IPS-18a (cell line): ENCODE measurements around the gene MEGF6.
A peak's percentile ranks its signal among the peaks of the same experiment; 100 is the strongest.

Experiments used
- H3K27ac ChIP-seq: one replicate; pipeline ENCODE4 v1.5.1; 2013; ENCODE audit warnings: low read length
- H3K27me3 ChIP-seq: one replicate; pipeline ENCODE4 v1.6.1; 2013; ENCODE audit warnings: mild to moderate bottlenecking, low read length; ENCODE audit not compliant: control insufficient read depth, insufficient read depth
- H3K36me3 ChIP-seq: one replicate; pipeline ENCODE4 v1.6.1; 2013; ENCODE audit warnings: low read depth, low read length; ENCODE audit not compliant: control insufficient read depth
- H3K4me1 ChIP-seq: one replicate; pipeline ENCODE4 v1.6.1; 2013; ENCODE audit warnings: low read depth, low read length; ENCODE audit not compliant: control insufficient read depth
- H3K4me3 ChIP-seq: one replicate; pipeline ENCODE4 v1.5.1; 2013; ENCODE audit warnings: low read length
- H3K9ac ChIP-seq: one replicate; pipeline ENCODE4 v1.6.1; 2013; ENCODE audit warnings: mild to moderate bottlenecking, low read length, moderate library complexity
- H3K9me3 ChIP-seq: one replicate; pipeline ENCODE4 v1.6.1; 2013; ENCODE audit warnings: low read depth, low read length; ENCODE audit not compliant: control insufficient read depth

MEGF6 gene

GRCh38 chr1:3534803-3535637 lies 76.3 kb downstream of the MEGF6 start:
- no peak overlapping the region for H3K27ac ChIP-seq
- peaks cover 26% of the 10 kb centered on the region for H3K27me3 ChIP-seq
- H3K4me3 ChIP-seq = no peak overlapping the region
- no peaks in the 10 kb centered on the region for H3K4me1 ChIP-seq
- H3K9ac ChIP-seq = no peak overlapping the region
- H3K36me3 ChIP-seq = no peaks in the 10 kb centered on the region
- no peaks in the 10 kb centered on the region for H3K9me3 ChIP-seq

GRCh38 chr1:3533067-3534048 lies 78.0 kb downstream of the MEGF6 start:
- Histone ChIP-seq H3K36me3 (no peaks in the 10 kb centered on the region), H3K4me1 (no peaks in the 10 kb centered on the region), H3K27me3 (peaks cover 40% of the 10 kb centered on the region), H3K9ac (no peak overlapping the region), H3K27ac (no peak overlapping the region), H3K4me3 (no peak overlapping the region), H3K9me3 (no peaks in the 10 kb centered on the region)

- Histone ChIP-seq H3K27ac (no peak overlapping the region), H3K4me1 (no peaks in the 10 kb centered on the region), H3K9me3 (no peaks in the 10 kb centered on the region), H3K4me3 (no peak overlapping the region), H3K27me3 (peaks cover 45% of the 10 kb centered on the region), H3K36me3 (no peaks in the 10 kb centered on the region), H3K9ac (no peak overlapping the region)
Measured at GRCh38 chr1:3531928-3532327, 79.4 kb downstream of the MEGF6 start.

- H3K4me3 ChIP-seq = peak overlapping the region; percentile 50
- no peak overlapping the region for H3K27ac ChIP-seq
- peaks cover 45% of the 10 kb centered on the region for H3K27me3 ChIP-seq
- no peaks in the 10 kb centered on the region for H3K9me3 ChIP-seq
- no peaks in the 10 kb centered on the region for H3K36me3 ChIP-seq
- no peak overlapping the region for H3K9ac ChIP-seq
- no peaks in the 10 kb centered on the region for H3K4me1 ChIP-seq
Measured at GRCh38 chr1:3530926-3531818, 80.1 kb downstream of the MEGF6 start.

GRCh38 chr1:3530086-3530925 lies 81.0 kb downstream of the MEGF6 start:
- no peak overlapping the region for H3K27ac ChIP-seq
- peak overlapping the region; percentile 50 for H3K4me3 ChIP-seq
- no peaks in the 10 kb centered on the region for H3K4me1 ChIP-seq
- peaks cover 45% of the 10 kb centered on the region for H3K27me3 ChIP-seq
- H3K9ac ChIP-seq = no peak overlapping the region
- no peaks in the 10 kb centered on the region for H3K36me3 ChIP-seq
- no peaks in the 10 kb centered on the region for H3K9me3 ChIP-seq

- no peaks in the 10 kb centered on the region for H3K36me3 ChIP-seq
- no peak overlapping the region for H3K9ac ChIP-seq
- H3K4me3 ChIP-seq = no peak overlapping the region
- no peak overlapping the region for H3K27ac ChIP-seq
- H3K9me3 ChIP-seq = no peaks in the 10 kb centered on the region
- H3K27me3 ChIP-seq = peaks cover 45% of the 10 kb centered on the region
- H3K4me1 ChIP-seq = no peaks in the 10 kb centered on the region
Measured at GRCh38 chr1:3529099-3529729, 82.1 kb downstream of the MEGF6 start.

- H3K36me3 ChIP-seq = no peaks in the 10 kb centered on the region
- H3K9ac ChIP-seq = no peak overlapping the region
- H3K4me1 ChIP-seq = no peaks in the 10 kb centered on the region
- H3K27me3 ChIP-seq = peaks cover 40% of the 10 kb centered on the region
- no peaks in the 10 kb centered on the region for H3K9me3 ChIP-seq
- H3K4me3 ChIP-seq = no peak overlapping the region
- H3K27ac ChIP-seq = no peak overlapping the region
Measured at GRCh38 chr1:3527774-3528173, 83.5 kb downstream of the MEGF6 start.

- Histone ChIP-seq H3K36me3 (no peaks in the 10 kb centered on the region), H3K9ac (no peak overlapping the region), H3K27ac (no peak overlapping the region), H3K27me3 (peaks cover 29% of the 10 kb centered on the region), H3K4me3 (no peak overlapping the region), H3K9me3 (no peaks in the 10 kb centered on the region), H3K4me1 (no peaks in the 10 kb centered on the region)
Measured at GRCh38 chr1:3525551-3526482, 85.5 kb downstream of the MEGF6 start.

GRCh38 chr1:3524556-3525203 lies 86.6 kb downstream of the MEGF6 start:
- Histone ChIP-seq H3K9ac (no peak overlapping the region), H3K9me3 (no peaks in the 10 kb centered on the region), H3K27ac (no peak overlapping the region), H3K4me1 (no peaks in the 10 kb centered on the region), H3K4me3 (no peak overlapping the region), H3K27me3 (peaks cover 18% of the 10 kb centered on the region), H3K36me3 (no peaks in the 10 kb centered on the region)
